HG02970 (cell line): ENCODE data around the gene CFL1.
A peak's percentile ranks its signal among the peaks of the same experiment; 100 is the strongest.
"Not testable (repeated sequence)": the region's sequence is repeated elsewhere in the genome, so short reads cannot be mapped to it uniquely, and the experiment has no call there.

ENCODE experiments used
- ATAC-seq: cut with Tn5 transposase; IDR thresholded peaks from one replicate; pipeline ENCODE4 v1.9.1; 2021; ENCODE audit warnings: mild to moderate bottlenecking, moderate library complexity, moderate number of reproducible peaks; ENCODE audit not compliant: unreplicated experiment, low FRiP score

CFL1 gene

DNA sequence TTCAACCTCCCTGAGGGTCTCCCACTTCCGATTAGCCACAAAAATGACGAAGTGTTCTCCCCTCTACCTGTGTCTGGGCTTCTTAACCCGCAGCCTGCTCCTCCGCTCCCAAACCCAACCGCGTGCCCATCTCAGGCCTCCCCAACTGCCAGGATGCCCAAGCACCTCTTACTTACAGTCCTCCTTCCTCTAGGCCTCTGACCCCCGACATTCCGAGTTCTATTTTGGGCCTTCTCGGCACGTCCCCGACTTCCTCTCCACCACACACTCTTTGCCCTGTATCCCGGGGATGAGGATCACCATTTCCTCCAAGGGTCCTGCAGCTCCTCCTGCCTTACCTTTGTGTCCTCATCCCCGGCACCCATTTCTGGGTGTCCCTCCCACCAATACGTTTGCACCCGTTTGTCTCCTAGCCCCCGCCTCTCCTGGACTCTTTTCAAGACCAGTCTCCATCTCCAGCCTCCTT, 1.9 kb upstream of the CFL1 start:
- ATAC-seq: no peak

DNA sequence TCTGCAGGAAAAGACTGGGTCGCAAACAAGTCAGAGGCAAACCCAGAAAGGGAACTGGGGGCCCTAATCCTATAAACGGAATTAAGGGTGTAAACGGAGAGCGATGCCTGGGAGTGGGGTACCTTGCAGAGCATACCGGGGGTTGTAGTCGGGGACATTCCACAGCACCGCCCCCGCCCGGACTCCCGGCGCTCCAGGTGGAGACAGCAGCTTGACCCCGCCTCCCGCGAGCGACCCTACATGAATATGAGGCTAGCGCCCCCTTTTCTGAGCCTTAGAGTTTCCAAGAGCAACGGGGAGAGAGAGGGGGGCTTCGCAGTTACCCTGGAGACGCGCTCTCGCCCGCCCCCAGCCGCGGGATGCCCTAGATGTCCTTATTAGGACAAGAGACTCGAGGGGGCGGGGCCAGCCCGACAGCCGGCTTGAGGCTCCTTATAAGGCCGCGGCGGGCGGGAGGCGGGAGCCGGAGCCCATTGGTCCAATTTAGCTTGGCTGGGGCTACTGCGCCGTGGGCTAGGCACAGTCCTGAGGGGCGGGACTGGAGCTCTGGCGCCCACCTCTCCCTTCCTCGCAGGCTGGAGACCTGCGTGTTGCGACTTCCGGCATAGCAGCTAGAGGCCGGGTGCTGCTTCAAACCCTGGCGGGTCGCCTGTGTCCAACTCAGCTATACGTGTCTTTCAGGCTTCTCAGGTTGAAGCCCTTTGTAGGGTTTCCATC, 1.3 kb upstream of the CFL1 start:
- peak; percentile 37 for ATAC-seq

DNA sequence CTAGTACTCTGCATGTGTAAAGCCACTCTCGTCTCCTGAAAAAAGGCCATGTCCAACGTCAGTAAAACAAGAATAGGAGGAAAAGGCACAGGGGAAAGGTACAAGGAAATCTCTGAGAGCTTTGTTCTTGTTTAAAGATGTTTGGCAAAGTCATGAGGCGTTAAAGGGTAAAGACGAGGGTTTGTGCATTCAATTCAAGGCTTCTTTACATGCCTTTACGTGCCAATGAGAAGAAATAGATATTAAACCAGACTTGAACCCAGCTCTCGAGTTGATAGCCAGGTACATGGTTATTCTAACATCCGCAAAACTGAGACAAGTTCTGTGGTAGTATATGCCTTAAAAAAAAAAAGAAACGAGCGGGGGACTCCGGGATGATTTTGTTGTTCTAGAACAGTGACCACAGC, 704 bp upstream of the CFL1 start:
- ATAC-seq: no peak

DNA sequence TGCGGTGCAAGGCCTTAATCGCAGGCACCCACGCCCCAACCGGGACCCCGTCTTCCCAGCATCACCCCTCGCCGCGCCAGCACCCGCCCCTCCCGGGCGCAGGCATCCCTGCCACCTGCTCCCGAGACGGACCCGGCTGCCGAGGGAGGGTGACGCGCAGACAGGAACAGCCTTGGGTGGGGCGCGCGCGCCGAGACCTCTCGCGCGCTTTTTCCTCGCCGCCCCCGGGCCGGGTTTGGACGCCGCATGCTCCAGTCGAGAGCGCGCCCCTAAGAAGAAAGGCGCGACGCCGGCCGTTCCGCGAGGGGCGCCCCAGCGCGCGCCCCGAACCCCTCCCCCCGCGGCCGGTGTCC, 504 bp downstream of the CFL1 start:
- ATAC-seq: peak; percentile 9

DNA sequence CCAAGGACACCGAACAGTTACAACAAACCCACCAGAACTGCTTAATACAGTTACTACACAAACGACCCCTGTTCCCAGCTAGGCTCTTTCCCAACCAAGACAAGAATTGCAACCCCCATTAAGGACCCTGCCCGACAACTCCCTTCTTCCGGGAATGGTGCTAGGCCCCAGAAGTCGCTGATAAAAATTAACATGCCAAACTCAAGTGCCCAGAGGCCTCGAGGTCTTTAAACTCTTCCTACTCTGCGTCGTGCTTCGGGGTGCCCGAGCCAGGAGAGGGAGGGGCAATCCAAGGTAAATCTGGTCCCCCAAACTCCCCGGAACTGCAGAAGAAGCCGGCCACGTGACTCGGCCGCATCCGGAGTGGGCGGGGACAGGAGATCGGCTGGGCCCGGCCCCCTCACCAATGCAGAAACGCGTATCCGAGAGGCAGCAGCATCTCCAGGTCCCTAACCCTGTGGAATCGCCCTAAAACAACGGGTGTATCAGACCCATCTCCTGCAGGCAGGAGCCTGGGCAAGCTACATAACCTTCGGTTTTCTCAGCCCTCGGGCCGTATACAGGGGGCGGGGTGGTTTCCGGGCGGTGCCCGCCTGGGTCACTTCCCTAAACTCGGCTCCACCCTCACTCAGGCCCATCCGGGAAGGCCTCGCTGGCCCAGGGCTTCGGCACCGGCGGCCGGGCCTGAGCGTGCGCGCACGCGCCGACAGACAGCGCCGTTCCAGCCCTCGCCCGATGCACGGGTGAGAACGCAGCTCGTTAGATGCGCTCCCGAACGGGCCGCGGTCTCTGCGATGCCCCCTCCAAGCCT, 1.1 kb downstream of the CFL1 start:
- peak; percentile 26 for ATAC-seq

DNA sequence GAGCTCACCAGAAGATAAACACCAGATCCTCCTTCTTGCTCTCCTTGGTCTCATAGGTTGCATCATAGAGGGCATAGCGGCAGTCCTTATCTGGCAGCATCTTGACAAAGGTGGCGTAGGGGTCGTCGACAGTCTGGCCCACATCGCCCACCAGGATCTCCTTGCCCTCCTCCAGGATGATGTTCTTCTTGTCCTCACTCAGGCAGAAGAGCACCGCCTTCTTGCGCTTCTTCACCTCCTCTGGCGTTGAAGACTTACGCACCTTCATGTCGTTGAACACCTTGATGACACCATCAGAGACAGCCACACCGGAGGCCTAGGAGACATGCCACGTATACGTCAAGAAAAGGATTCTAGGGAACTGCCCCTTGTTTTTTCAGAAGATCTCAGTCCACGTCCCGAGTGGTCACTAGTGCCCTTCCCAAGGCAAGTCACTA, 2.0 kb downstream of the CFL1 start:
- ATAC-seq: no peak

DNA sequence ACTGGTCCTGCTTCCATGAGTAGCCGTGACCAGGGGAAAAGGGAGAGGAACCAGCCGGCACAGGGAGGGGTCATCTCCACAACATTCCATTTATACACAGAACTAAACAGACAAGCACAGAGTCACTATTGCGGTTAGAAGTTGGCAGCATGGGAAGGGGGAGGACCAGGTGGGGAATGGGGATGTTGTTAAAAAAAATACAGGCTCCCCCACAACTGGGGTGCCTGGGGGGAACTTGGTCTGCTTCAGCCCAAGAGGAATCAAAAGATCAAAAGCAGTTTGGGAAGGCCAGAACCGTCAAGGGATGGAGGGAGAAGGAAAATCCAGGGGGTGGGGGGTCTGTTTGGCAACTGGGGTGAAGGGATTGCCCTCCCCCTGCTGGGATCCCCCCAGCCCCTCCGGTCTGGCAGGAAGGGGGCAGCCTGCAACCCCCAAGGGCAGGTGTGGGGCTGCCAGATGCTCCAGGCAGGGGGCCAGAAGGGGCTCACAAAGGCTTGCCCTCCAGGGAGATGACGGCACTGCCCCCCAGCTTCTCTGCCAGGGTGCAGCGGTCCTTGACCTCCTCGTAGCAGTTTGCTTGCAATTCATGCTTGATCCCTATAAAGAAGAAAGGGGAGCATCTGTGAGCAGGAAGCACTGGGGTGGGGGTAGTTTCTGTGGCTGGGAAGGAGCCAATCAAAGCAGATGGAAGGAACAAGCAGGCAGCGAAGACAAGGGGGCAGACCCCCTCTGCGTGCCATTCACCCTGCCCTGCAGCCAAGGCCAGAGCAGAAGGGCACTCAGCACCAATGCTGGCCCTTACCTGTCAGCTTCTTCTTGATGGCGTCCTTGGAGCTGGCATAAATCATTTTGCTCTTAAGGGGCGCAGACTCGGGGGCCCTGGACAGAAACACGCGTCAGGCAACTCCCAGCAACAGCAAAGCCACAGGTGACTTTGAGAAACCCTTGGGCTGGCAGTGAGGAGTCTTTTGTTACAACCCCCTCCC, 2.8 kb downstream of the CFL1 start:
- no peak for ATAC-seq

DNA sequence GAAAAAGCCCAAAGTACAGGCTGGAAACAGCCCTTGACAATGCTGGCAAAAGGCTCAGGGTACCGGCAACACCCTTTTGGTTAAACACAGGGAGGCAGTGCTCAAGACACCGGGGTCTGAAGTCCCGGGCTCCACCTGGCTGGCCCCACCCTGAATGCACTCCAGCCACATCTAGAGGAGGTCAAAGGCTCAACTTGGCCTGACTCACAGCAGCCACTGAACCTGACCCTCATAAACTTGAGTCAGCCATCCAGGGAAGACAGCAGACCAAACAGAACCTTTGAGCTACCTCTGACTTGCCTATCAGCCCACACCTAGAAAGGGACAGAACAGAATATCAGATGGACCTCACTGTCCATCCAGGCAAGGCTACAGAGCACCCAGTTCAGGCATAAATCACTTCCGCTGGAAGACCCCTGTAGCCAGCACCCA, 3.8 kb downstream of the CFL1 start:
- no peak for ATAC-seq

DNA sequence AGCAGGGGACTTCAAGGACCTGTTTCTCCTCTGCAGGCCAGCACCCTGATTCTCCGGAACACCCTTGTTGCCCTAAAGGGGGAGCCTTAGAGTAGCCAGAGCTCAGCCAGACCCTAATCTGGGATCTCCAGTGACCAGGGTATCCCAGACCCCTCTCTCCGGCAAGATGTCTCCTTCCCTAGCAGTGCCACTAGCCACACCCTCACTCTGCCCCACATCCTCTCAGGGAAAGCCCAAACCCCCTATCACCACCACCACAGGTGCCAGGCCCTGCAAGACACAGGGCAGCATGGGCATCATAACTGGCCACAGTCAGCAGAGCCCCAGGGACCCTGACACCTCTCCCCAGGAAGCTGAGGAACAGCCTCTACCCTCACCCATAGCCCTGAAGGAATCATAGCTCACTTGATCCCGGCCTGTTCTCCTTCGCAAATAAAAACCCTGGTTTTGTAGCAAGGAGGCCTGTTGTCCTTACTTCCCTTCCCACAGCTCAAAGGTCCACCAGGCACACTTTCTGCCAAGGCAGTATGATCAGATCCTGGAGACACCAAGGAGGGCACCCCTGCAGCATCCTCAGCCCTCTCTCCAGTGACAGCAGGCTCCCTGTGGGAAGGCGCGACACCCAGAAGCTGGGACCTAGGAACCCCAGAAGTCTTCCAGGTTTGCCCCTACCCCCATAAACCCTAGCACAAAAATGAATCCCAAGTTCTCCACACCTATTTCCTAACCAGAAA, 4.6 kb downstream of the CFL1 start:
- no peak for ATAC-seq

DNA sequence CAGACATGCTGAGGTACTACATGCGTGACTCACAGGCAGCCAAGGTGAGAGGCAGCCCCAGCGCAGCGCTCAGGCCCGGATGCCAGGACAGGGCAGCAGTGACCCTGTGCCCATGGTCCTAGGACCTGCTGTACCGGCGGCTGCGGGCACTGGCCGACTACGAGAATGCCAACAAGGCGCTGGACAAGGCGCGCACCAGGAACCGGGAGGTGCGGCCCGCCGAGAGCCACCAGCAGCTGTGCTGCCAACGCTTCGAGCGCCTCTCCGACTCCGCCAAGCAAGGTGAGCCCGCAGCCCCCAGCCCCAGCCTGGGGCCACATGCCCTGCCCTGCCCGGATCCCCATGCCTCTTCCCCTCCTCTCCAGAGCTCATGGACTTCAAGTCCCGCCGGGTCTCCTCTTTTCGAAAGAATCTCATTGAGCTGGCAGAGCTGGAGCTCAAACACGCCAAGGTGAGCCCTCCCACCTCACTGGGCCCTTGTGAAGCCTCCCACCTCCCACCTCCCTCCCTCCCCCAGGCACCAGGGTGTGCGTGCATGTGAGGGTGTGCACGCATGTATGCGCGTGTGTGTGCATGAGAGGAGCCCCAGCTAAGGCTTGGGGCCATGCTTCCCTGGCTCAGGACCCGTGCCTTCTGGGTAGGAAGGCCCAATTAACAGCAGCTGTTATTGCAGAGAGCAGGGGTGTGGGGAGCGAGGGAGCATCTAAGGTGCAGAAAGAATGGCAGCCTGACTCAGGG, 5.3 kb downstream of the CFL1 start:
- ATAC-seq: no peak

DNA sequence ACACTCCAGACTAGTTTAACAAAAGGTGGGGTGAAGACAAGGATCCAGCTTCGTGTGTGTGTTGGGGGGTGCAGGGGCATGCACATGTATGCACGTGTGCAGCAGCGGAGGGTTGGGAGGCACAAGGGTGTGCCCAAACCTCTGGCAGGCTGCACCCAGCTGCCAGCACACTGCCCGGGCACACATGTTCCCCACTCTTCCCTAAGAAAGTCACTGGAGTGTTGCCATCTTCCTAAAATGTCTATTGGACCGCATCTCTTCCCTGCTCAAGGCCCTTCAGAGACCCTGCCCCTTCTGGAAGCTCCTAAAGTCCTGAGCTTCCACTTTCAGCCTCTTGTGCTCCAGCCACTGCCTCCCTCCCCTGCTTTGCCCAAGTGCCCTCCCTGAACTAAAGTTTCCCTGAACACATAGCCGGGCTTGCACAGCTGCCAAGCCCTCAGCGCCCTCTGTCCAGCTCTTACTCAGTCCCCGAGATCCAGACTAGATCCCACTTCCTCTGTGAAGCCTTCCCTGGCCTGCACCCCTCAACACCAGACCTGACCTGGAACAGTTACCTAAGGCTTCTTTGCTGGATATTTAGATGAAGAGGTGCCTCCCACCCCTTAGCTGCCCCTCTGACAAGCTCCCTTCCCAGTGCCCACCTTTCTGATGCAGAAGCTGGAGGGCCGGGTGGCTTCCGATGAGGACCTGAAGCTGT, 6.0 kb downstream of the CFL1 start:
- no peak for ATAC-seq

DNA sequence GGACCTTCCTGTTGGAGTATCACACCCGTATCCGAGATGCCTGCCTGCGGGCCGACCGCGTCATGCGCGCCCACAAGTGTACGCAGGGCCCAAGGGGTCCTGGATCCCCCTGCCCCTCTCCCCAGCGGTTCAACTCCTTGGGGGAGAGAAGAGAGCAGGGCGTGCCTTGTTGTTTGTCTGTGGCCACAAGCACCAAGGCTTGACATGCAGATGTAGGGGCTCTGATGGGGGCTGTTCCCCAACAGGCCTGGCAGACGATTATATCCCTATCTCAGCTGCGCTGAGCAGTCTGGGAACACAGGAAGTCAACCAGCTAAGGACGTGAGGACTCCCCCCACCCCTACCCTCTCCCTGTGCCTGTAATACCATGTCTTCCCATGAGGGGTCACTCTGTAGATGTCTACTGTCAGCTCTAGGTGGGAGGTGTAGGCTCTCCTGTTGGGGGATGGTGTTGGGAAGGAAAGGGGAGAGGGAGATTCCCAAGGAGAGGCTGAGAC, 6.8 kb downstream of the CFL1 start:
- ATAC-seq: no peak

DNA sequence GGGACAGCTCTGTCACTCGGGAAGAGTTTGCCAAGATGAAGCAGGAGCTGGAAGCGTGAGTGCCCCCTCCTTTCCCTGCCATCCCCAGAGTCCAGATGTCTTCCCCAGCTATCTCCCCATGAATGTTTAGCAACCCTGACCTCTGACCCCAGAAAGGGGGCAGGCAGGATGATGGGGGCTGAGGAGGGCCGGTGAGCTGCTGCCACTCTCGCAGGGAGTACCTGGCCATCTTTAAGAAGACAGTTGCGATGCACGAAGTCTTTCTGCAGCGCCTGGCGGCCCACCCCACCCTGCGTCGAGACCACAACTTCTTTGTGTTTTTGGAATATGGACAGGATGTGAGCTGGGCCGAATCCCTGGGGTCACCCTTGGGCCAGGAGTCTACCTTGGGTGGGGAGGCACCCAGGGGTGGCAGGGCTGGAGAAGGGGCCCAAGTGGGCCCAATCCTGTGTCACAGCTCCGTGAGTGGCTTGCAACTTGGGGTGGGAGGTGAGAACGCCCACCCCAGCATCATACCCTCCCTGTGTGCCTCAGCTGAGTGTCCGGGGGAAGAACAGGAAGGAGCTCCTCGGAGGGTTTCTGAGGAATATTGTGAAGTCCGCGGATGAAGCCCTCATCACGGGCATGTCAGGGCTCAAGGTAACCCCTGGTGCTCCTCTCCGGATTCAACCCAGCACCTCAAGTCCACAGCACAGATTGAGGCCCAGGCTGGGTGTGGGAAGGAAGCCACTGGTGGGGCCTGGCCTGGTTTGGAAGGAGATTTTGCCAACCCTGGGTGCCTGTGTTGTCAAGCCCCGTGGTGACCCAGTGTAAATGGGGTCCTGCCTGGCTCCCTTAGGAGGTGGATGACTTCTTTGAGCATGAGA, 7.5 kb downstream of the CFL1 start:
- no peak for ATAC-seq

DNA sequence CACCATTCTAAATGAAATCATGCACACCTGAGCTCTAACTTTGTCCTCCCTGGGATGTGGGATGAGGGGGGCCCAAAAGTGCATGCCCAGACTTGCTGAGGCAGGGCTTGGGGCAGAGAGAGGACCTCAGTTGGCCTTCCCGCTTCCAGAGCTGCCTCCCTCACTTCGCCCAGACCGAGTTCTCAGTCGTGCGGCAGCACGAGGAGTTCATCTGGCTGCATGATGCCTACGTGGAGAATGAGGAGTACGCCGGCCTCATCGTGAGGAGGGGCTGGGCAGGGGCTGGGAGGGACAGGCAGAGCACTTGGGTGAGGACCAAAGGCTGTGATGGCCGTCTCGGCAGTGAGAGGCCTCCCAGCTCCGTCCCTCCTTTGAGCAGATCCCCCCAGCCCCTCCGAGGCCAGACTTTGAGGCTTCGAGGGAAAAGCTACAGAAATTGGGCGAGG, 8.2 kb downstream of the CFL1 start:
- no peak for ATAC-seq

DNA sequence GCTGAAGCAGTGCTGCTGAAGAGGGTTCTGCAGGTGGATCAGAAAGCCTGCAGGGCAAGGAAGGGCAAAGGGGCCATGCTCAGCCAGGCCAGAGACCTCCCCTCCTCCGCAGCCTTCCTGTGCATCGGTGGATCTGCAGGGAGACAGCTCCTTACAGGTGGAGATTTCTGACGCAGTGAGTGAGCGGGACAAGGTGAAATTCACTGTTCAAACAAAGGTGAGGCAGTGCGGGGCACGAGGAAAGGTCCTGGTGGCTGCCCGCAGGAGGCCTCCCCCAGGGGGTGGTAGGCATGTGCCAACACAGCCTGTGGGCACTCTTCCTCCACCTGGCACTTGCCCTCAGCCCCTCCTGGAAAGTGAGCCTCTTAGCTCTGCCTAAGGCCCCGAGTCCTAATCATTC, 8.6 kb downstream of the CFL1 start:
- ATAC-seq: no peak

DNA sequence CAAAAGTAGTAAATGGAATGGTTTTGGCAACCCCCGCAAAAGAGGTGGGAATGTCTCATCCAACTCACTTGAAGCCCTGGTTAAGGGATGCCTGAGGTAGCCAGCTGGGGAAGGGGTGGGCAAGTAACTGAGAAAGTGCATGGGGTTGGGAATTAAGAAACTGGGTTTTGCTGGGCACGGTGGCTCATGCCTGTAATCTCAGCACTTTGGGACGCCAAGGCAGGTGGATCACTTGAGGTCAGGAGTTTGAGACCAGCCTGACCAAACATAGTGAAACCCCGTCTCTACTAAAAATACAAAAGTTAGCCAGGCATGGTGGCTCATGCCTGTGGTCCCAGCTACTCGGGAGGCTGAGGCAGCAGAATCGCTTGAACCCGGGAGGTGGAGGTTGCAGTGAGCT, 9.3 kb downstream of the CFL1 start:
- not testable (repeated sequence) for ATAC-seq

DNA sequence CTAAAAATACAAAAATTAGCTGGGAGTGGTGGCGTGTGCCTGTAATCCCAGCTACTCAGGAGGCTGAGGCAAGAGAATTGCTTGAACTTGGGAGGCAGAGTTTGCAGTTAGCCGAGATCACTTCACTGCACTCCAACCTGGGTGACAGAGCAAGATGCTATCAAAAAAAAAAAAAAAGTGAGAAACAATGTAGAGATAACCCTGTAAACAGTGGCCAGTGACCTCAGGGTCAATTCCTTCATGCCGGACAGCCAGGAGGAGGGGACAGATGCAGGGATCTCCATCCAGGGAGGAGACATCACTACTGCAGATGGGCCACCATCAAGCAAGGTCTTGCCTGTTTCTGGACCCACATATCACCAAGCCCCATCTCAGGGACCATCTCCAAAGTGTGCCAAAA, 10.2 kb downstream of the CFL1 start:
- ATAC-seq: no peak
